Choroid plexus epithelial cell (primary cell): ENCODE measurements around the gene C14orf93.

Experiments used
- DNase-seq: peaks from one replicate; pipeline ENCODE4 v3.0.0-alpha.2; 2010; ENCODE audit warnings: low read depth
- H3K4me3 ChIP-seq: 2 replicates; pipeline ENCODE4 v1.5.1; 2011; ENCODE audit warnings: low read depth, mild to moderate bottlenecking, control low read depth, low read length, moderate library complexity
- TF ChIP-seq, protein P1 (sequence below): conservative IDR thresholded peaks from 2 replicates; pipeline ENCODE4 v1.5.1; 2011; ENCODE audit warnings: low read depth, mild to moderate bottlenecking, control low read depth, inconsistent platforms, low read length, moderate library complexity

The C14orf93 gene

GRCh38 chr14:23034498-23035302 lies 24.8 kb upstream of the C14orf93 start, which contains the start of gene PSMB5:
PSMB5 (minus strand) TSS chr14:23034900; CDS start chr14:23034881, 19 bp downstream.
- peak within 1 kb of the TSS; percentile 93 for H3K4me3 ChIP-seq
- TF ChIP-seq, protein P1, sequence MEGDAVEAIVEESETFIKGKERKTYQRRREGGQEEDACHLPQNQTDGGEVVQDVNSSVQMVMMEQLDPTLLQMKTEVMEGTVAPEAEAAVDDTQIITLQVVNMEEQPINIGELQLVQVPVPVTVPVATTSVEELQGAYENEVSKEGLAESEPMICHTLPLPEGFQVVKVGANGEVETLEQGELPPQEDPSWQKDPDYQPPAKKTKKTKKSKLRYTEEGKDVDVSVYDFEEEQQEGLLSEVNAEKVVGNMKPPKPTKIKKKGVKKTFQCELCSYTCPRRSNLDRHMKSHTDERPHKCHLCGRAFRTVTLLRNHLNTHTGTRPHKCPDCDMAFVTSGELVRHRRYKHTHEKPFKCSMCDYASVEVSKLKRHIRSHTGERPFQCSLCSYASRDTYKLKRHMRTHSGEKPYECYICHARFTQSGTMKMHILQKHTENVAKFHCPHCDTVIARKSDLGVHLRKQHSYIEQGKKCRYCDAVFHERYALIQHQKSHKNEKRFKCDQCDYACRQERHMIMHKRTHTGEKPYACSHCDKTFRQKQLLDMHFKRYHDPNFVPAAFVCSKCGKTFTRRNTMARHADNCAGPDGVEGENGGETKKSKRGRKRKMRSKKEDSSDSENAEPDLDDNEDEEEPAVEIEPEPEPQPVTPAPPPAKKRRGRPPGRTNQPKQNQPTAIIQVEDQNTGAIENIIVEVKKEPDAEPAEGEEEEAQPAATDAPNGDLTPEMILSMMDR: no peak
- DNase-seq: peak; percentile 98

- TF ChIP-seq, protein P1: no peak
- H3K4me3 ChIP-seq: peak overlapping the region; percentile 93
- DNase-seq: no peak
These were observed 24.0 kb upstream of the C14orf93 start for GRCh38 chr14:23033801-23034497.

DNA sequence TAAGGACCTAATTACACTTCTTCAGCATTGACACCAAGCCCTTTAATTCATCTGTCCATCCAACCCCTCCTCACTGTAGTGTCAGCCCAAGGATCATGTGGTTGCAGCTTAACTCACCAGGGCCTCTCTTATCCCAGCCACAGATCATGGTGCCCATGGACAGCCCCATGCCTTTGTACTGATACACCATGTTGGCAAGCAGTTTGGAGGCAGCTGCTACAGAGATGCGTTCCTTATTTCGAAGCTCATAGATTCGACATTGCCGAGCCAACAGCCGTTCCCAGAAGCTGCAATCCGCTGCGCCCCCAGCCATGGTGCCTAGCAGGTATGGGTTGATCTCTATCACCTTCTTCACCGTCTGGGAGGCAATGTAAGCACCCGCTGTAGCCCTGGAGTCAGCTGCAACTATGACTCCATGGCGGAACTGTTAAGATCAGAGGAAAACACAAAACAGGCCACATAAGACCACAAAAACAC lies 23.3 kb upstream of the C14orf93 start:
- TF ChIP-seq, protein P1: no peak
- no peak for DNase-seq
- peak overlapping the region; percentile 93 for H3K4me3 ChIP-seq

DNA sequence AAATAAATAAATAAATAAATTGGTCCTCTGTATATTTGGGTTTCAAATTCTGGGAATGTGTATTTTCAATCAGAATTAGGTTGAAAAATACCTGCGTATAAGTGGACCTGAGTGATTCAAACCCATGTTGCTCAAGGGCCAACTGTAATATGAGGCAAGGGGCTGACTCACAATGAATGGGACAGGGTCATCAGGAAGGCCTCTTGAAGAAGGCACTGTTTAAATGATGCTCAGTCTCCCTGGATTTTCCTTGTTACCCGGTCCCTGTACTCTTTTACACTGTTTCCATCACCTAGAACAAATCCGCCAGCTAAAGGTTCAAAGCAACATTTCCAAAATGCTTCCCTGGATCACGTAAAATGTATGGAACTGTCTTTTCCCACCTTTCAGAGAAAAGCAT lies 21.0 kb upstream of the C14orf93 start:
- no peak overlapping the region for H3K4me3 ChIP-seq
- no peak for DNase-seq
- TF ChIP-seq, protein P1: no peak

GRCh38 chr14:23028799-23029198 lies 18.9 kb upstream of the C14orf93 start:
- DNase-seq: no peak
- no peak overlapping the region for H3K4me3 ChIP-seq
- TF ChIP-seq, protein P1: no peak

- TF ChIP-seq, protein P1: no peak
- no peak overlapping the region for H3K4me3 ChIP-seq
- DNase-seq: no peak
These were observed 15.3 kb upstream of the C14orf93 start for GRCh38 chr14:23025151-23025814.
